ENCODE measurements around the gene F2R. TPM values are rescaled to one million over a fixed set of nuclear protein-coding genes. Genes with fewer than 3 reads are reported as not detected.

F2R gene
- total and polyA plus RNA-seq, 9 of the 15 experiments (the other 6 are each of a cell fraction or from before 2014, with no cell fraction given): 4.0 to 34.7 (median 15.1) TPM

- Histone ChIP-seq H3K4me3 (no peak overlapping the region), H3K79me2 (ENCODE audit: control insufficient read depth, insufficient read depth, low read length) (peaks cover 56% of the 10 kb centered on the region), H3K9me1 (ENCODE audit: control insufficient read depth, insufficient read depth, low read length) (no peaks in the 10 kb centered on the region), H3K27me3 (ENCODE audit: control insufficient read depth in 2 of 2, insufficient read depth in 2 of 2, low read length in 2 of 2) (no peaks in the 10 kb centered on the region), H3K9ac (ENCODE audit: insufficient read depth in 1 of 2, low read depth in 2 of 2, low read length in 2 of 2) (no peak overlapping the region), H2AFZ (ENCODE audit: low read depth, low read length) (no peak overlapping the region), H3K4me1 (replicated peaks in 1 of 2; ENCODE audit: control insufficient read depth in 2 of 2, insufficient read depth in 2 of 2, low read length in 2 of 2) (peaks cover 15 to 18% of the 10 kb centered on the region in 2 experiments; a peak in 4 of 5 replicates), H3K9me3 (replicated peaks; ENCODE audit: control insufficient read depth, insufficient read depth, low read depth, low read length) (no peaks in the 10 kb centered on the region), H3K36me3 (ENCODE audit: control insufficient read depth, insufficient read depth, low read length) (0 out of 3 replicates have a peak, but pooled peaks cover 2% of the 10 kb centered on the region), H4K20me1 (replicated peaks; ENCODE audit: control insufficient read depth, insufficient read depth, low read length) (no peaks in the 10 kb centered on the region), H3K4me2 (ENCODE audit: insufficient read depth, low read length) (no peak overlapping the region), H3K27ac (ENCODE audit: extremely low read depth, low read depth, low read length) (no peak overlapping the region)
- no TSS peak for BruUV-seq (replicated peaks)
- FAIRE-seq (no peak), ATAC-seq (no peak), DNase-seq (ENCODE audit: extremely low read depth in 1 of 4, low spot score in 3 of 4) (no peak)
- POLR2A ChIA-PET: interaction anchor here (0.7 to 2.7 kb wide), 3 partner anchors 13 to 60 kb away, joined by 3 to 12 read pairs (median 5); no protein-coding TSS in a partner anchor
- no peak for TF ChIP-seq ZNF696 (CRISPR knock-in tag; conservative IDR thresholded peaks at IDR 0.05)
- no peak for TF ChIP-seq SP2 (IDR thresholded peaks at IDR 0.05; ENCODE audit: extremely low read depth, low read depth, low read length, poor library complexity, severe bottlenecking)
- TF ChIP-seq TARDBP (IDR thresholded peaks at IDR 0.05): no peak
- no peak for TF ChIP-seq ZNF431 (CRISPR knock-in tag; IDR thresholded peaks at IDR 0.05)
- no peak for TF ChIP-seq PHTF2 (CRISPR knock-in tag; IDR thresholded peaks at IDR 0.05)
- TF ChIP-seq CTBP1 (IDR thresholded peaks at IDR 0.05; ENCODE audit: borderline replicate concordance): no peak
- no peak for TF ChIP-seq CXXC5 (CRISPR knock-in tag; IDR thresholded peaks at IDR 0.05)
- TF ChIP-seq TCF7L2 (IDR thresholded peaks at IDR 0.05; ENCODE audit: low read depth, low read length): no peak
- no peak for TF ChIP-seq PREB (CRISPR knock-in tag; IDR thresholded peaks at IDR 0.05)
- no peak for TF ChIP-seq POLR2B (IDR thresholded peaks at IDR 0.05; ENCODE audit: low read depth, partially characterized antibody)
- TF ChIP-seq ZNF398 (CRISPR knock-in tag; IDR thresholded peaks at IDR 0.05): no peak
- no peak for TF ChIP-seq ZNF124 (CRISPR knock-in tag; IDR thresholded peaks at IDR 0.05)
- TF ChIP-seq ZBTB43 (CRISPR knock-in tag; IDR thresholded peaks at IDR 0.05): no peak
- whole genome bisulfite sequencing (ENCODE audit: insufficient coverage, low coverage, missing lambda C conversion rate): 92% methylated on average over 4 of the region's 4 CpGs
- CTCF ChIA-PET (ENCODE audit: low intra/inter-chr PET ratio): no interaction called here
- intact Hi-C loops (cut with micrococcal nuclease) (no loop called here), in situ Hi-C loops (cut with MboI) (no loop called here)
These were observed 3.0 kb downstream of the F2R start for GRCh38 chr5:76718880-76719279.
